Stomach smooth muscle (tissue), 2 donors: ENCODE data around the gene NAP1L2.
"Not testable (repeated sequence)": the region's sequence is repeated elsewhere in the genome, so short reads cannot be mapped to it uniquely, and the experiment has no call there.

ENCODE experiments used
- H3K27ac ChIP-seq: one replicate; pipeline ENCODE4 v1.7.0; 2013; ENCODE audit warnings: mild to moderate bottlenecking, low read length, inconsistent platforms
- H3K27me3 ChIP-seq, 2 donors: one replicate each; pipeline ENCODE4 v1.7.0; 2013; ENCODE audit warnings: low read length in 2 of 2; ENCODE audit not compliant: insufficient read depth in 2 of 2, control insufficient read depth in 1 of 2
- H3K36me3 ChIP-seq, 2 donors: one replicate each; pipeline ENCODE4 v1.7.0; 2013; ENCODE audit warnings: low read length in 2 of 2; ENCODE audit not compliant: control insufficient read depth in 2 of 2, insufficient read depth in 2 of 2
- H3K4me1 ChIP-seq: one replicate; pipeline ENCODE4 v1.7.0; 2013; ENCODE audit warnings: low read length; ENCODE audit not compliant: control insufficient read depth, insufficient read depth
- H3K4me3 ChIP-seq, 2 donors: one replicate each; pipeline ENCODE4 v1.7.0; 2013; ENCODE audit warnings: low read length in 2 of 2
- H3K9ac ChIP-seq, 2 donors: one replicate each; pipeline ENCODE4 v1.7.0; 2013; ENCODE audit warnings: low read length in 2 of 2, mild to moderate bottlenecking in 1 of 2
- H3K9me3 ChIP-seq, 2 donors: one replicate each; pipeline ENCODE4 v1.7.0; 2013; ENCODE audit warnings: low read length in 2 of 2; ENCODE audit not compliant: control insufficient read depth in 2 of 2
- donor health status: healthy.
- donor health status: Pancreatic carcinoma.

Gene NAP1L2, protein sequence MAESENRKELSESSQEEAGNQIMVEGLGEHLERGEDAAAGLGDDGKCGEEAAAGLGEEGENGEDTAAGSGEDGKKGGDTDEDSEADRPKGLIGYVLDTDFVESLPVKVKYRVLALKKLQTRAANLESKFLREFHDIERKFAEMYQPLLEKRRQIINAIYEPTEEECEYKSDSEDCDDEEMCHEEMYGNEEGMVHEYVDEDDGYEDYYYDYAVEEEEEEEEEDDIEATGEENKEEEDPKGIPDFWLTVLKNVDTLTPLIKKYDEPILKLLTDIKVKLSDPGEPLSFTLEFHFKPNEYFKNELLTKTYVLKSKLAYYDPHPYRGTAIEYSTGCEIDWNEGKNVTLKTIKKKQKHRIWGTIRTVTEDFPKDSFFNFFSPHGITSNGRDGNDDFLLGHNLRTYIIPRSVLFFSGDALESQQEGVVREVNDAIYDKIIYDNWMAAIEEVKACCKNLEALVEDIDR

DNA sequence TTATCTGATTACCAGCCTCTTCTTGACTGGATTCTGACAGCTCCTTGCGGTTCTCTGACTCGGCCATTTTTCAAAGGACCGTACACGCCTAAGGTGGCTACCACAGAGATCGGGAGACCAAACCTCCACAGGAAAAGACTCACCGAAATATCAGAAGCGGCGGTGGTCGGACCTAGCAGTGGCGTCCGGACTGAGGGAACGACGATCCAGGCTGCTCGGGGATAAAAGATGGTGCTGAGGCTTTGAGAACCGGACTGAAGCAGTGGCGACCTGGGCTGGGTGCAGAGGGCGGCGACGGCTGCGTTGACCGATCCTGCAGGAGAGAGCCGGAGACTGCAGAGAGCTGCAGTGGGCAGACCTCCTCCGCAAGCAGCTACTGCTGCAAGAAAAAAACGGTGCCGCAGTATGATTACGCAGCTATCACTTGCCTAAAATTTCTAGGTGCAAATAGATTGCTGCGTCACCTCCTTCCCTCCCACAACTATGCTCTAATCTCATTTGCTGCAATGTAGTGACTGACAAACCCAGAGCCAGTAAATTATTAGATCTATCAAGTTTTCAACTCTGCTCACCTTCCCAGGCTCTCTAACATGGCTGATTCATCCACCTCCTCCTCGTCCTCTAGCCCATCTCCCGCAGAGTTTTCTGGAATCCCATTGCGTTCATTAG, at the start of gene NAP1L2:
TSS of gene NAP1L2 (minus strand) at position 426 of the 669 bp plus-strand sequence. CDS start at position 67, 359 bp downstream.
- Histone ChIP-seq H3K27ac (peak within 1 kb of the TSS; percentile 31), H3K4me1 (no peaks in the 10 kb centered on the region), H3K9ac (peak within 1 kb of the TSS; percentile 71 to 78), H3K4me3 (peak within 1 kb of the TSS; percentile 75 to 87), H3K27me3 (no peaks in the 10 kb centered on the region), H3K36me3 (no peaks in the 10 kb centered on the region), H3K9me3 (peaks cover 0 to 2% of the 10 kb centered on the region in 2 donors)

DNA sequence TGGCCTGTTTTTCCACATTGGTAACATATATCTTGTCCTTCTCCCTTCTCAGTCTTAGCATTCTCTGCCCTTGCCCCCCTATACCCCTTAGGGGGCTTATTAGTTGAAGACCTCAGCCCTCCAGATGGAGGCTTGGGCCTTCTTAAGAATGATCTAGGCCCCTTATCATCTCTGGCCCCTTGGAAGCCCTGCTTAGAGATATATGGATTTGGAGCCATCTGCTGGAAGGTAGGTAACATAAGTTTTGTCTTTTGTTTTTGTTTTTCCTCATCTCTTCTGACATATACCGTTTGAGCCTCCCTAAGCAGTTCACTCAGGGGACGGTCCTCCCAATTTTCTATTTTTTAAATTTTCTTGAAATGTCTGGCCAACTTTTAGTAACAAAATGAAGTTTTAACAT, 48.3 kb upstream of the NAP1L2 start:
- H3K4me1 ChIP-seq, result no peaks in the 10 kb centered on the region
- no peaks in the 10 kb centered on the region for H3K9me3 ChIP-seq
- peaks cover 0 to 17% of the 10 kb centered on the region in 2 donors for H3K27me3 ChIP-seq

DNA sequence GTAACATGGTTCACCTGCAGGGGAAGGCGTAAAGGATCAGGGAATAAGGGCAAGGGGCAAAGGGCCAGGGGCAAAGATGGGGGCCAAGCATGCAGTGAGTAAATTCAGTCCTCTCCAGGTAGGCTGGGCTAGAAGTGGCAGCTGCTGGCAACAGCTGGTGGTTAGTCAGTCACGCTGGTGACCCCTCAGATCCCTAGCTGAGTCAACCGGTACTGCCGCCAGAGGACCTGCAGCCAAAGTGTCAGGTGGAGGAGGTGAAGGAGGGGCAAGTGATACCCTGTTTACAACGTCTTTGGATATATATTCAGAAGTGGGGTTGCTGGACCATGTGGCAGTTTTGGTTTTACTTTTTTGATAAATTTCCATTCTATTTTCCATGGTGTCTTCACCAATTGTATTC, 24.6 kb upstream of the NAP1L2 start:
- Histone ChIP-seq H3K36me3 (no peaks in the 10 kb centered on the region), H3K4me1 (no peaks in the 10 kb centered on the region), H3K27me3 (peaks cover 0 to 8% of the 10 kb centered on the region in 2 donors), H3K4me3 (no peak overlapping the region), H3K9ac (no peak overlapping the region), H3K27ac (no peak overlapping the region), H3K9me3 (no peaks in the 10 kb centered on the region)

More for the DNA sequence above, 48.3 kb upstream of the NAP1L2 start:
- Histone ChIP-seq H3K9ac (no peak overlapping the region), H3K36me3 (no peaks in the 10 kb centered on the region), H3K27ac (no peak overlapping the region), H3K4me3 (no peak overlapping the region)

GRCh38 chrX:73217621-73218020, 3.0 kb upstream of the NAP1L2 start:
- Histone ChIP-seq H3K27ac (no peak overlapping the region), H3K4me1 (no peaks in the 10 kb centered on the region), H3K36me3 (no peaks in the 10 kb centered on the region), H3K27me3 (no peaks in the 10 kb centered on the region), H3K9me3 (peaks cover 0 to 5% of the 10 kb centered on the region in 2 donors), H3K4me3 (no peak overlapping the region), H3K9ac (no peak overlapping the region)

- Histone ChIP-seq H3K9me3 (peaks cover 0 to 4% of the 10 kb centered on the region in 2 donors), H3K4me3 (peak overlapping the region; percentile 75 to 87), H3K36me3 (no peaks in the 10 kb centered on the region), H3K27me3 (no peaks in the 10 kb centered on the region), H3K4me1 (no peaks in the 10 kb centered on the region), H3K9ac (peak overlapping the region; percentile 30 to 78), H3K27ac (peak overlapping the region; percentile 31)
Measured at GRCh38 chrX:73215246-73215645, 595 bp upstream of the NAP1L2 start.

GRCh38 chrX:73213734-73214425, 771 bp downstream of the NAP1L2 start:
- Histone ChIP-seq H3K9me3 (no peaks in the 10 kb centered on the region), H3K4me1 (no peaks in the 10 kb centered on the region), H3K27me3 (no peaks in the 10 kb centered on the region), H3K9ac (peak overlapping the region; percentile 71 to 76), H3K36me3 (no peaks in the 10 kb centered on the region), H3K27ac (peak overlapping the region; percentile 31), H3K4me3 (peak overlapping the region; percentile 75 to 87)

DNA sequence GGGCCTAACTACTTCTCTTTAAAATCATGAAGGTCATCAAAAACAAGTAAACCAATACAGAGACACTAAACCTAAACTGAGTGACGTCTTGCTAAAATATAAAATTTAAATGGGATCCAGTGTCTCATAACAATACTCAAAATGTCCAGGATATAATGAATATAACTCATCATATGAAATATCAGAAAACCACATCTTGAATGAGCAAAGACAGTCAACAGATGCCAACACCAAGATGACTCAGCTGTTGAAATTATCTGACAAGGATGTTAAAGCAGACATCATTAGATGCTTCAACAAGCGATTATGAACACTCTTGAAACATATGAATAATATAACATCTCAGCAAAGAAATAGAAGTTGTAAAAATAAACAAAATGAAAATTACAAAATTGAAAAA, 8.3 kb downstream of the NAP1L2 start:
- no peaks in the 10 kb centered on the region for H3K4me1 ChIP-seq
- H3K27me3 ChIP-seq, result no peaks in the 10 kb centered on the region
- no peak overlapping the region for H3K9ac ChIP-seq
- H3K27ac ChIP-seq, result no peak overlapping the region
- no peaks in the 10 kb centered on the region for H3K36me3 ChIP-seq
- H3K4me3 ChIP-seq, result no peak overlapping the region
- H3K9me3 ChIP-seq, result no peaks in the 10 kb centered on the region

DNA sequence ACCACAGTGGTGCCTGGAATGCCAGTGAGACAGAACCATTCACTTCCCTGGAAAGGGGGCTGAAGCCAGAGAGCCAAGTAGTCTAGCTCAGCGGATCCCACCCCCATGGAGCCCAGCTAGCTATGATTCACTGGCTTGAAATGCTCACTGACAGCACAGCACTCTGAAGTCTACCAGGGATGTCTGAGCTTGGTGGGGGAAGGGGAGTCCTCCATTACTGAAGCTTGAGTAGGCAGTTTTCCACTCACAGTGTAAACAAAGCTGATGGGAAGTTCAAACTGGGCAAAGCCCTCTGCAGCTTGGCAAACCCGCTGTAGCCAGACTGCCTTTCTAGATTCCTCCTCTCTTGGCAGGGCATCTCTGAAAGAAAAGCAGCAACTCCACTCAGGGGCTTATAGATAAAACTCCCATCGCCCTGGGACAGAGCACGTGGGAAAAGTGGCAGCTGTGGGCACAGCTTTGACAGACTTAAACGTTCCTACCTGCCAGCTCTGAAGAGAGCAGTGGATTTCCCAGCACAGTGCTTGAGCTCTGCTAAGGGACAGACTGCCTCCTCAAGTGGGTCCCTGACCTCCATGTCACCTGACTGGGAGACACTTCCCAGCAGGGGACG, 32.0 kb downstream of the NAP1L2 start:
- H3K36me3 ChIP-seq, result no peaks in the 10 kb centered on the region
- no peak overlapping the region for H3K4me3 ChIP-seq
- no peak overlapping the region for H3K9ac ChIP-seq
- no peaks in the 10 kb centered on the region for H3K4me1 ChIP-seq
- H3K27ac ChIP-seq, result no peak overlapping the region
- H3K27me3 ChIP-seq, result peaks cover 0 to 3% of the 10 kb centered on the region in 2 donors
- H3K9me3 ChIP-seq, result peaks cover 0 to 6% of the 10 kb centered on the region in 2 donors

DNA sequence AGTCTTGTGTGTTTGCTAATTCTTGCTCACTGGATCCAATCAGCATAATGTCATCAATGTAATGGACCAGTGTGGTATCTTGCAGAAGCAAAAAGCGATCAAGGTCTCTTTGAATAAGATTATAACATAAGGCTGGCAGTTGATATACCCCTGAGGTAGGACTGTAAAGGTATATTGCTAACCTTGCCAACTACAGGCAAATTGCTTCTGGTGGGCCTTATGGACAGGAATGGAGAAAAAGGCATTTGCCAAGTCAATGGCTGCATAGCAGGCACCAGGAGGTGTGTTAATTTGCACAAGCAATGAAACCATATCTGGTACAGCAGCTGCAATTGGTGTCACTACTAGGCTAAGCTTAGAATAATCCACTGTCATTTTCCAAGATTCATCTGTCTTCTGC, 45.7 kb downstream of the NAP1L2 start:
- not testable (repeated sequence) for H3K27me3 ChIP-seq, H3K4me1 ChIP-seq, H3K4me3 ChIP-seq, H3K9ac ChIP-seq, H3K27ac ChIP-seq, H3K36me3 ChIP-seq, H3K9me3 ChIP-seq
